IgD-negative memory B cell (primary cell): ENCODE data around the gene WDR5B. TPM values are rescaled to one million over a fixed set of nuclear protein-coding genes. Genes with fewer than 3 reads are reported as not detected.

Source experiments
- H3K27ac Mint-ChIP-seq, 3 donors: one replicate each; pipeline ENCODE4 v1.8.0; 2020 to 2022; ENCODE audit warnings: mild to moderate bottlenecking in 3 of 3, mixed read lengths in 3 of 3, moderate library complexity in 1 of 3
- H3K27me3 Mint-ChIP-seq: one replicate; pipeline ENCODE4 v1.8.0; 2021; ENCODE audit warnings: mixed read lengths
- H3K36me3 Mint-ChIP-seq: one replicate; pipeline ENCODE4 v1.8.0; 2020; ENCODE audit warnings: mild to moderate bottlenecking, mixed read lengths
- H3K4me1 Mint-ChIP-seq, 3 donors: one replicate each; pipeline ENCODE4 v1.8.0; 2020 to 2022; ENCODE audit warnings: mixed read lengths in 3 of 3, mild to moderate bottlenecking in 1 of 3
- H3K4me3 Mint-ChIP-seq, 4 donors: one replicate each; pipeline ENCODE4 v1.8.0; 2020 to 2022; ENCODE audit warnings: mild to moderate bottlenecking in 4 of 4, mixed read lengths in 4 of 4, moderate library complexity in 3 of 4
- H3K9me3 Mint-ChIP-seq, 3 donors: one replicate each; pipeline ENCODE4 v1.8.0; 2020 to 2021; ENCODE audit warnings: mixed read lengths in 3 of 3, mild to moderate bottlenecking in 1 of 3
- polyA plus RNA-seq: library from polyadenylated mRNA; unstranded; fragments of 300-500 nt; fragmentation: Illumina TruSeq; gene quantifications from one replicate; pipeline ENCODE4 v1.2.3, GENCODE V29; 2021

Gene WDR5B
- polyA plus RNA-seq, 1 donor from 2014 or later = 0.68 TPM

DNA sequence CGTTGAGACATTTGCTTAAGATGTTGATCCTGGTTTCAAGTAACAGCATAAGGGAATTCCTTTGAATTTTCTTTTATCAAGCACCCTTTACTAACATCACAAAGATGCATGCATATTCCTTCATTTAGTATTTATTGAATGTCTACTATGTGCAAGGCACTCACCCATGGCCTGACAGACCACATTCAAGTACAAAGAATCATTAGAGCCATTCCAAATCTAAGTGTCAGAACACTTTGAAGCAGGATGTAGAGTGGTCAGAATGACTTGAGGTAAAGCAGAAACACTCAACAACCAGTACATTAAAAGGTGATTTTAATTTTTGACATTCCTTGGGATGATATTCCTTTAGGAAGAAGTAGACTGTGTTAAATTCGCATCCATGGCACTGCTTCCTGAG lies 6.0 kb upstream of the WDR5B start:
- H3K27me3 Mint-ChIP-seq = no peaks in the 10 kb centered on the region
- H3K9me3 Mint-ChIP-seq = no peaks in the 10 kb centered on the region
- H3K4me3 Mint-ChIP-seq = no peak overlapping the region
- peaks cover 4% of the 10 kb centered on the region for H3K36me3 Mint-ChIP-seq
- no peak overlapping the region for H3K27ac Mint-ChIP-seq
- H3K4me1 Mint-ChIP-seq = peaks cover 5 to 16% (median 9%) of the 10 kb centered on the region in 3 donors

DNA sequence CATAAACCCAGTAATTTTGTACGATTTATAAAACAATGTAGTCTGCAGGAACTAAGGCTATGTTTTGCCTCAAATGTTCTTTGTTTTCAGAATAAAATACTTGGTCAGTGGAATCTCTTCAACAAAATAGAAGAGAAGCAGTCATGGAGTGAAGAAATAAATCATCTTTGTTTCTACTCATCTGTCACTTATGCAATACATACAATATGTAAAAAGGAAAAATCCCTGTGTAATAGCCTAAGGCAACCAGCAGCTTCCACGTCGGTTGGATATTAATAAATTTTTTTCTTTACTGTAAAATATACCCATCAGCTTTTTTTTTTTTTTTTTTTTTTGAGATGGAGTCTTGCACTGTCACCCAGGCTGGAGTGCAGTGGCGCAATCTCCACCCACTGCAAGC lies 5.2 kb upstream of the WDR5B start:
- H3K4me3 Mint-ChIP-seq = no peak overlapping the region
- H3K27ac Mint-ChIP-seq = peak overlapping the region in 1 of 3 donors; percentile 68
- peaks cover 9 to 23% (median 13%) of the 10 kb centered on the region in 3 donors for H3K4me1 Mint-ChIP-seq
- peaks cover 4% of the 10 kb centered on the region for H3K36me3 Mint-ChIP-seq
- H3K27me3 Mint-ChIP-seq = no peaks in the 10 kb centered on the region
- H3K9me3 Mint-ChIP-seq = no peaks in the 10 kb centered on the region

DNA sequence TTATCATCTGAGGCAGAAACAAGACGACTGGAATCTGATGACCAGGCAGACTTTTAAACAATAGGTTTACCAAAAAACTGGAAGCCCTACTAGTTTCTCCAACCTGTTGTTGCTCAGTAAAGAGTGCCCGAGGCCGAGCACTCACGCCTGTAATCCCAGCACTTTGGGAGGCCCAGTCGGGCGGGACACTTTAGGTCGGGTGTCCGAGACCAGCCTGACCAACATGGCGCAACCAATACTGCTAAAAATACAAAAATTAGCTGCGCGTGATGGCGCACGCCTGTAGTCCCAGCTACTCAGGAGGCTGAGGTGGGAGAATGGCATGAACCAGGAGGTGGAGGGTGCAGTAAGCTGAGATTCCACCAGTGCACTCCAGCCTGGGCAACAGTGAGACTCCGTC lies 1.1 kb upstream of the WDR5B start:
- Mint-ChIP-seq H3K27me3 (no peaks in the 10 kb centered on the region), H3K27ac (peak overlapping the region; percentile 98 to 100 (median 99)), H3K4me3 (peak overlapping the region; percentile 93 to 99 (median 97)), H3K4me1 (peaks cover 31 to 42% (median 37%) of the 10 kb centered on the region in 3 donors), H3K9me3 (no peaks in the 10 kb centered on the region), H3K36me3 (peaks cover 7% of the 10 kb centered on the region)

GRCh38 chr3:122415104-122415744 lies 638 bp downstream of the WDR5B start:
- no peaks in the 10 kb centered on the region for H3K9me3 Mint-ChIP-seq
- H3K27ac Mint-ChIP-seq = peak overlapping the region; percentile 98 to 100 (median 99)
- peak overlapping the region; percentile 93 to 99 (median 97) for H3K4me3 Mint-ChIP-seq
- H3K36me3 Mint-ChIP-seq = peaks cover 6% of the 10 kb centered on the region
- no peaks in the 10 kb centered on the region for H3K27me3 Mint-ChIP-seq
- H3K4me1 Mint-ChIP-seq = peaks cover 27 to 48% (median 34%) of the 10 kb centered on the region in 3 donors

GRCh38 chr3:122414391-122414790 lies 1.5 kb downstream of the WDR5B start:
- Mint-ChIP-seq H3K4me1 (peaks cover 32 to 55% (median 37%) of the 10 kb centered on the region in 3 donors), H3K27me3 (no peaks in the 10 kb centered on the region), H3K27ac (peak overlapping the region; percentile 98 to 100 (median 99)), H3K4me3 (peak overlapping the region in 3 of 4 donors; percentile 93 to 99 (median 97)), H3K9me3 (no peaks in the 10 kb centered on the region), H3K36me3 (peaks cover 3% of the 10 kb centered on the region)

- Mint-ChIP-seq H3K9me3 (no peaks in the 10 kb centered on the region), H3K36me3 (peaks cover 3% of the 10 kb centered on the region), H3K4me1 (peaks cover 27 to 55% (median 33%) of the 10 kb centered on the region in 3 donors), H3K4me3 (no peak overlapping the region), H3K27ac (peak overlapping the region in 2 of 3 donors; percentile 4 to 14), H3K27me3 (no peaks in the 10 kb centered on the region)
Measured at GRCh38 chr3:122410639-122411038, 5.2 kb downstream of the WDR5B start.

GRCh38 chr3:122410111-122410510 lies 5.8 kb downstream of the WDR5B start:
- Mint-ChIP-seq H3K36me3 (peaks cover 3% of the 10 kb centered on the region), H3K27me3 (no peaks in the 10 kb centered on the region), H3K27ac (peak overlapping the region; percentile 87 to 94 (median 91)), H3K9me3 (no peaks in the 10 kb centered on the region), H3K4me3 (peak overlapping the region in 2 of 4 donors; percentile 8 to 48), H3K4me1 (peaks cover 25 to 52% (median 31%) of the 10 kb centered on the region in 3 donors)

DNA sequence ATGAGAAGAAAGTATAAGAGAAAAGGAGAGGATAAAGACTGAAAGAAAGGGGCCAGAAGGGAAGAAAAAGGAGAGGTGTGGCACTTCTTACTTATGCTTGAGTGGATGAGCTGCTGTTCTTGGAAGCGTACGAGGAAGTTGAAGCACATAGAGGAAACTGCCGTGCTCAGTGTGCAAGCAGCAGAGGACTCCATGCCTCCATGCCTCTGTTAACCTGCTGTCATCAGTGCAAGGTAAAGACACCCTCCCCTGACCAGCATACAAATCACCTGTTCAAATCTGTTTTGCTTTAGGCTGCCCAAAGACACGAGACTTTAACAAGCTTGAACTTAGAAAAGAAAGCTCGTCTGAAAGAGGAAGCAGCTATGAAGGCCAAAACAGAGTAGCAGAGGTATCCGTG lies 6.4 kb downstream of the WDR5B start:
- Mint-ChIP-seq H3K27me3 (no peaks in the 10 kb centered on the region), H3K9me3 (no peaks in the 10 kb centered on the region), H3K27ac (peak overlapping the region; percentile 87 to 94 (median 91)), H3K4me3 (peak overlapping the region; percentile 48 to 86 (median 64)), H3K4me1 (peaks cover 20 to 45% (median 28%) of the 10 kb centered on the region in 3 donors), H3K36me3 (peaks cover under 1% of the 10 kb centered on the region)

DNA sequence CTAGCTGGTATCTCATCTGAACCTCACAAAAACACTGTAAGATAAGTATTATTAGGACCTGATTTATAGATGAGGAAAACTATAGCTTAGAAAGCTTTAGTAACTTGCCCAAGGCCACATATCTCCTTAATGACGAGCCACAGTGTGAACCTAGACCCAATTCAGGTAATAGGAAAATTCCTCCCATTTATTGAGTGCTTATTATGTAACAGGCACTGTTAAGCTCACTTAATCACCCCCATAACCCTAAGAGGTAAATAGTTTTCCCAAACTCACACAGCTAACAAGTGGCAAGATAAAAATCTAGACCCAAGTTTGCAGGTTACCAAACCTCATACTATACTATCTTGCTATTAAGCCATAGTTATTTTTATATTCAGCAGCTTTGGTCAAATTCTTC lies 7.9 kb downstream of the WDR5B start:
- Mint-ChIP-seq H3K36me3 (peaks cover 1% of the 10 kb centered on the region), H3K4me1 (peaks cover 15 to 31% (median 22%) of the 10 kb centered on the region in 3 donors), H3K27me3 (no peaks in the 10 kb centered on the region), H3K4me3 (no peak overlapping the region), H3K9me3 (no peaks in the 10 kb centered on the region), H3K27ac (no peak overlapping the region)

DNA sequence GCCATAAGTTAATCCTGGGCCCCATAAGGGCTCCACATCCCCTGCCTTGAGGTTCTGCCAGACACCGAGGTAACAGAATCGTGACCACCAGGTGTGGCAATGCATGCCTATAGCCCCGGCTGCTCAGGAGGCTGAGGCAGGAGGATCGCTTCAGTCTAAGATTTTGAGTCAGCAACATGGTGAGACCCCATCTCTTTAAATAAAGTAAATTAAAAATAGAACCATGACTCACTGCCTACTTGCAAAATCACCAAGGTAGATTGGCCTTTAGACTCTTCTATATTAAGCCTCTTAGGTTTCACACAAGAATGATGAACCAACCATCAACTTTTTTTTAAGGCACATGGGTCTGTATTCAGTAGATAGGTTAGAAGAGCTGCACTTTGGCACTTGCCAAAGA lies 9.7 kb downstream of the WDR5B start:
- no peaks in the 10 kb centered on the region for H3K27me3 Mint-ChIP-seq
- H3K4me1 Mint-ChIP-seq = peaks cover 10 to 19% (median 19%) of the 10 kb centered on the region in 3 donors
- no peak overlapping the region for H3K4me3 Mint-ChIP-seq
- no peaks in the 10 kb centered on the region for H3K9me3 Mint-ChIP-seq
- peaks cover 1% of the 10 kb centered on the region for H3K36me3 Mint-ChIP-seq
- no peak overlapping the region for H3K27ac Mint-ChIP-seq

- Mint-ChIP-seq H3K4me1 (peaks cover 9 to 18% (median 15%) of the 10 kb centered on the region in 3 donors), H3K36me3 (peaks cover 1% of the 10 kb centered on the region), H3K4me3 (no peak overlapping the region), H3K27me3 (no peaks in the 10 kb centered on the region), H3K9me3 (no peaks in the 10 kb centered on the region), H3K27ac (no peak overlapping the region)
Measured at GRCh38 chr3:122405015-122405414, 10.8 kb downstream of the WDR5B start.

GRCh38 chr3:122403489-122403888 lies 12.4 kb downstream of the WDR5B start:
- Mint-ChIP-seq H3K4me1 (peaks cover 0 to 5% (median 2%) of the 10 kb centered on the region in 3 donors), H3K4me3 (no peak overlapping the region), H3K27ac (no peak overlapping the region), H3K9me3 (no peaks in the 10 kb centered on the region), H3K36me3 (peaks cover 1% of the 10 kb centered on the region), H3K27me3 (no peaks in the 10 kb centered on the region)

GRCh38 chr3:122398920-122399319 lies 16.9 kb downstream of the WDR5B start:
- no peak overlapping the region for H3K4me3 Mint-ChIP-seq
- no peaks in the 10 kb centered on the region for H3K9me3 Mint-ChIP-seq
- H3K4me1 Mint-ChIP-seq = no peaks in the 10 kb centered on the region
- no peaks in the 10 kb centered on the region for H3K27me3 Mint-ChIP-seq
- H3K36me3 Mint-ChIP-seq = peaks cover 6% of the 10 kb centered on the region
- H3K27ac Mint-ChIP-seq = no peak overlapping the region

DNA sequence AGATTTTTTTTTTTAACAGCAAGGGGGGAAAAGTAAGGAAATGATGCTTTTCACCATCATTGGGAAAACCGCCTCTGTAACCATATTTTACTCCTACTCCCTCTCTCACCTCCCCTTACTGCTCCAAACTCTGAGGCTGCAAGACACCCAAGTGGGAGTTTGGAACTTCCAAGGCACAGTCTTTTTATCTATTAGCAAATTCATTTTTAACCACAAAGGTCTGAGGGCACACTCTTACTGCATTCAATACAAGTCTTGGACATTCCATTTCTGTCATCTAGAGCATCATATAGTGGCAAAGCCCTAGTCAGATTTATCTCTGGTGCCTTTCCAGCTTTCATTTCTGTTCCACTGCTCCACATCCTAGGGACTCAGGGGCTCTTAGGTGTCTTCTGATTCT lies 18.7 kb downstream of the WDR5B start:
- peaks cover 2 to 6% (median 3%) of the 10 kb centered on the region in 3 donors for H3K4me1 Mint-ChIP-seq
- no peaks in the 10 kb centered on the region for H3K27me3 Mint-ChIP-seq
- no peak overlapping the region for H3K4me3 Mint-ChIP-seq

DNA sequence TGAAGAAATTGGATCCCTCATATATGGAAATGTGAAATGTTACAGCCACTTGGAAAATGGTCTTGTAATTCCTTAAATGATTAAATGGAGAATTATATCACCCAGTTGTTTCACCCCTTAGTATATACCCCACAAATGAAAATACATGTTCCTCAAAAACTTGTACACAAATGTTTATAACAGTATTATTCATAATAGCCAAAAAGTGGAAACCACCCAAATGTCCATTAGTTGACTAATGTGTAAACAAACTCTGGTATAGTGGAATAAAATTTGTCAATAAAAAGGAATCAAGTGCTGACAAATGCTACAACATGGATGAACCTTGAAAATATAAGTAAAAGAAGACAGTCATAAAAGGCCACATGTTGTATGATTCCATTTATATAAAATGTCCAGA lies 19.4 kb downstream of the WDR5B start:
- Mint-ChIP-seq H3K27ac (no peak overlapping the region), H3K9me3 (no peaks in the 10 kb centered on the region), H3K36me3 (peaks cover 5% of the 10 kb centered on the region), H3K4me1 (peaks cover 2 to 8% (median 3%) of the 10 kb centered on the region in 3 donors), H3K4me3 (no peak overlapping the region), H3K27me3 (no peaks in the 10 kb centered on the region)

More for the DNA sequence above, 18.7 kb downstream of the WDR5B start:
- H3K27ac Mint-ChIP-seq = no peak overlapping the region
- peaks cover 5% of the 10 kb centered on the region for H3K36me3 Mint-ChIP-seq
- no peaks in the 10 kb centered on the region for H3K9me3 Mint-ChIP-seq

DNA sequence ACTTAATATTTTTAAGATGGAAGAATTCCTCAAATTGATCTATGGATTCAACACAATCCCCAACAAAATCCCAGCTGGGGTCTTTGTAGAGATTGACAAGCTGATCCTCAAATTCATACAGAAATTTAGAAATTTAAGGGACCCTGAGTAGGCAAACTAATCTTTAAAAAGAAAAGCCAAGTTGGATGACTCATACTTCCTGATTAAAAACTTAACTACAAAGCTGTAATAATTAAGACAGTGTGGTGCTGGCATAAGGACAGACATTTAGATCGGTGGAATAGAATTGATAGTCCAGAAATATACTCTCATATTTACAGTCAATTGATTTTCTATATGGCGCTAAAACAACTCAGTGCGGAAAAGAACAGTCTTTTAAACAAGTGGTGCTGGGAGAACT lies 20.3 kb downstream of the WDR5B start:
- Mint-ChIP-seq H3K36me3 (peaks cover 5% of the 10 kb centered on the region), H3K27me3 (no peaks in the 10 kb centered on the region), H3K27ac (no peak overlapping the region), H3K4me1 (peaks cover 2 to 9% (median 3%) of the 10 kb centered on the region in 3 donors), H3K4me3 (no peak overlapping the region), H3K9me3 (no peaks in the 10 kb centered on the region)
